ENCODE results near the gene NAV2. TPM values are rescaled to one million over a fixed set of nuclear protein-coding genes. Genes with fewer than 3 reads are reported as not detected.

Gene NAV2
- total RNA-seq, 1 experiment from 2014 or later, result 46.3 TPM

DNA sequence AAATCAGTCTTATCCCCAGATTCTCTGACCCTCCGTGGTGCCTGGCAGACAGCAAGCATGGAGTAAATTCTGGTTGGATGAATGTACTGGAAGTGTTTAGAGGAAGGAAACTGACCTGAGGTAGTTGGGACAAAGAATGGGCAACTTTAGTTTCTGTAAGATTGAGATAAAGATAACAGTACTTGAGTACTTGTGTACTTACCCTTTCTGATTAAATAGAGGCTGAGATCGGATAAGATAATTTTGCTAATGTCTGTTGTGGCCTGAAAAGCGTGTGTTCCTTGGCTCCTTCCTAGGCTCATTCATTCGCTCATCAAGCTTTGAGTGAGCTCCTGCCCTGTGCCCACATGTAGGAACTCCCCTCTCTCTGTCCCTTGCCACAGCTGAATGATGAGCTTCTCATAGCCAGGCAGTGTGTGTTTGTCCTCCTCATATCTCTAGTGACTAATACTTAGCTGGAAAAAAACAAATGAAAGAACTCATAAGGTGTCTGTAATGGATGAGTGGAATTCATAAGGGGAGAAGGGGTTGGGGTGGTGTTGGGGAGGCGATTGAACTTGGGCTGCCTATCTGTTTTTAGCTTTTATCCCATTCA, 329.5 kb downstream of the NAV2 start:
- peaks cover 41 to 65% (median 65%) of the 10 kb centered on the region in 3 experiments for H3K36me3 Mint-ChIP-seq (ENCODE audit: insufficient read depth in 1 of 3, low read depth in 3 of 3)
- peaks cover 33 to 34% of the 10 kb centered on the region in 2 experiments for H3K4me1 Mint-ChIP-seq
- no peak overlapping the region for H3K9ac ChIP-seq (ENCODE audit: extremely low read depth, insufficient read length, low read length)
- DNase-seq, result no peak
- H3K23ac ChIP-seq (ENCODE audit: insufficient read length, low read depth, low read length), result no peak overlapping the region
- no peak overlapping the region for H4K8ac ChIP-seq (replicated peaks; ENCODE audit: insufficient read length, low read depth, low read length)
- no peak overlapping the region for H3K56ac ChIP-seq (ENCODE audit: insufficient read length, low read depth, low read length)
- no peaks in the 10 kb centered on the region for H3K27me3 ChIP-seq (ENCODE audit: insufficient read depth, low read length)
- no peaks in the 10 kb centered on the region for H3K79me1 ChIP-seq (ENCODE audit: insufficient read depth, low read depth, low read length, poor library complexity, severe bottlenecking)
- no peak overlapping the region for H3T11ph ChIP-seq (ENCODE audit: low read length)
- H3K27ac Mint-ChIP-seq, result peak overlapping the region in 1 of 3 experiments; percentile 4; a peak in 1 of 7 replicates
- no peak overlapping the region for H3K4ac ChIP-seq (ENCODE audit: low read depth, low read length)
- H3K79me2 ChIP-seq (ENCODE audit: insufficient read depth, low read length), result no peaks in the 10 kb centered on the region
- H4K20me1 ChIP-seq (ENCODE audit: control insufficient read depth, insufficient read depth, insufficient read length), result no peaks in the 10 kb centered on the region
- H3K9me3 ChIP-seq (ENCODE audit: control insufficient read depth, low read depth, low read length), result no peaks in the 10 kb centered on the region
- no peaks in the 10 kb centered on the region for H3K27me3 Mint-ChIP-seq (ENCODE audit: low read depth)
- H3K4me2 ChIP-seq (ENCODE audit: insufficient read depth, insufficient read length, low read length), result no peak overlapping the region
- no peaks in the 10 kb centered on the region for H3K23me2 ChIP-seq (ENCODE audit: insufficient read length, low read depth, low read length, poor library complexity, severe bottlenecking)
- no peak overlapping the region for H4K91ac ChIP-seq (ENCODE audit: insufficient read length, low read depth, low read length)
- no peak overlapping the region for H2AK5ac ChIP-seq (ENCODE audit: insufficient read length, low read length)
- no CpG with 5 or more reads among the region's 5 CpGs for WGBS (ENCODE audit: extremely low coverage, insufficient read length, low lambda C conversion rate)
- H3K18ac ChIP-seq (ENCODE audit: insufficient read length, low read depth, low read length), result no peak overlapping the region
- TF ChIP-seq, protein P1, sequence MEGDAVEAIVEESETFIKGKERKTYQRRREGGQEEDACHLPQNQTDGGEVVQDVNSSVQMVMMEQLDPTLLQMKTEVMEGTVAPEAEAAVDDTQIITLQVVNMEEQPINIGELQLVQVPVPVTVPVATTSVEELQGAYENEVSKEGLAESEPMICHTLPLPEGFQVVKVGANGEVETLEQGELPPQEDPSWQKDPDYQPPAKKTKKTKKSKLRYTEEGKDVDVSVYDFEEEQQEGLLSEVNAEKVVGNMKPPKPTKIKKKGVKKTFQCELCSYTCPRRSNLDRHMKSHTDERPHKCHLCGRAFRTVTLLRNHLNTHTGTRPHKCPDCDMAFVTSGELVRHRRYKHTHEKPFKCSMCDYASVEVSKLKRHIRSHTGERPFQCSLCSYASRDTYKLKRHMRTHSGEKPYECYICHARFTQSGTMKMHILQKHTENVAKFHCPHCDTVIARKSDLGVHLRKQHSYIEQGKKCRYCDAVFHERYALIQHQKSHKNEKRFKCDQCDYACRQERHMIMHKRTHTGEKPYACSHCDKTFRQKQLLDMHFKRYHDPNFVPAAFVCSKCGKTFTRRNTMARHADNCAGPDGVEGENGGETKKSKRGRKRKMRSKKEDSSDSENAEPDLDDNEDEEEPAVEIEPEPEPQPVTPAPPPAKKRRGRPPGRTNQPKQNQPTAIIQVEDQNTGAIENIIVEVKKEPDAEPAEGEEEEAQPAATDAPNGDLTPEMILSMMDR (conservative IDR thresholded peaks at IDR 0.05), result no peak
- no peak overlapping the region for H2BK120ac ChIP-seq (ENCODE audit: low read depth, low read length, poor library complexity, severe bottlenecking)
- H4K5ac ChIP-seq (ENCODE audit: insufficient read length, low read depth, low read length), result no peak overlapping the region
- H2BK12ac ChIP-seq (ENCODE audit: insufficient read length, low read depth, low read length), result no peak overlapping the region
- no peak overlapping the region for H2BK15ac ChIP-seq (ENCODE audit: low read depth, low read length)
- no peak overlapping the region for H2BK20ac ChIP-seq (ENCODE audit: low read depth, low read length, poor library complexity, severe bottlenecking)
- H3K4me3 Mint-ChIP-seq, result no peak overlapping the region
- no peak overlapping the region for H3K14ac ChIP-seq (ENCODE audit: insufficient read depth, low read length)
- peaks cover 5% of the 10 kb centered on the region; the same call in 1 of the 2 replicates for H3K4me1 ChIP-seq (ENCODE audit: insufficient read depth, low read length)
- H2BK5ac ChIP-seq (ENCODE audit: insufficient read length, low read length), result no peak overlapping the region
- H3K27ac ChIP-seq (ENCODE audit: insufficient read length, low read depth, low read length), result no peak overlapping the region
- no peaks in the 10 kb centered on the region for H3K9me3 Mint-ChIP-seq
- H2AFZ ChIP-seq (ENCODE audit: low read length), result no peak overlapping the region
